ENCODE results near the gene EIF2B4.
"Not testable (repeated sequence)": the region's sequence is repeated elsewhere in the genome, so short reads cannot be mapped to it uniquely, and the experiment has no call there.

The EIF2B4 gene

GRCh38 chr2:27335311-27335710 lies 34.8 kb downstream of the EIF2B4 start:
- no peak for DNase-seq
- ATAC-seq = no peak

GRCh38 chr2:27324720-27325119 lies 45.4 kb downstream of the EIF2B4 start:
- DNase-seq (no peak), ATAC-seq (no peak)

- DNase-seq = no peak
- peak; percentile 3 for ATAC-seq
Measured at GRCh38 chr2:27323596-27324285, 46.4 kb downstream of the EIF2B4 start.

- ATAC-seq (peak; percentile 96), DNase-seq (peak; percentile 90)
Measured at GRCh38 chr2:27322766-27323595, 47.2 kb downstream of the EIF2B4 start, which contains the start of gene MPV17. TSS of gene MPV17 (minus strand) at chr2:27323097. CDS start at chr2:27322517, 580 bp downstream.

GRCh38 chr2:27322301-27322765 lies 47.8 kb downstream of the EIF2B4 start:
- peak; percentile 22 for DNase-seq
- ATAC-seq = peak; percentile 21

GRCh38 chr2:27320958-27321543 lies 49.1 kb downstream of the EIF2B4 start:
- no peak for ATAC-seq
- no peak for DNase-seq

- not testable (repeated sequence) for ATAC-seq, DNase-seq
Measured at GRCh38 chr2:27319839-27320238, 50.3 kb downstream of the EIF2B4 start.

GRCh38 chr2:27316655-27317412 lies 53.3 kb downstream of the EIF2B4 start:
- ATAC-seq (no peak), DNase-seq (no peak)

GRCh38 chr2:27315122-27315521 lies 55.0 kb downstream of the EIF2B4 start:
- ATAC-seq (no peak), DNase-seq (no peak)

- no peak for ATAC-seq
- DNase-seq = no peak
Measured at GRCh38 chr2:27314709-27315108, 55.4 kb downstream of the EIF2B4 start.
